ENCODE measurements around the gene SLC22A16.

Gene SLC22A16

DNA sequence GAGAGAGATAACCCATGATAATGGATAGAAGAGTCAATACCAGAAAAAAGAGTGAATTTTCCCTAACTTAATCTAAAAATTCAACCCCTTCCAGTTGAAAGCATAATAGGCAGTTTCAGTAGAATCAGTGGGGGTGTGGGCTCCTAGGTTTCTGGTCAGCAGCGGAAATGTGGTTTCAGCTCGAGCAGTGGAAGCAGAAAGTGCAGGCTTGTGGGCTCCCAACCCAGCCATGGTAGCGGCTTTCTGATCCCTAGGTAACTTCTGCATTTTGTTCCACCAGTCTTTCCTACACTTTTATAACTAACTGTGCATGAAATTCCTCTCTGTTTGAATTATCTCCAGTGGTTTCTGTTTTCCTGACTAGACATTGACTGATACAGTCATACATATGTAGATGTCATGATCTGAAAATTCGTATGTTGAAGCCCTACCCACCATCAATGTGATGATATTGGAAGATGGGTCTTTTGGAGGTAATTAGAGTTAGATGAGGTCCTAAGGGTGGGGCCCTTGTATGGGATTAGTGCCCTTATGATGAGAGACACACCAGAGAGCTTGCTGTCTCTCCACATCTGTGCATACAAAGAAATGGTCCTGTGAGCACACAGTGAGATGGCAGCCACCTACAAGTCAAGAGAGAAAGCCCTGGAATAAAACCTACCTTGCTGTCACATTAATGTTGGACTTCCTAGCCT is 54.5 kb downstream of the SLC22A16 start:
- Histone ChIP-seq H3K4me3 (ENCODE audit: low read depth in 1 of 2, low read length in 1 of 2) (no peak overlapping the region), H3K27me3 (no peaks in the 10 kb centered on the region), H3K27ac (no peak overlapping the region), H3K4me1 (ENCODE audit: control insufficient read depth in 1 of 2, insufficient read depth in 1 of 2, low read depth in 1 of 2, low read length in 1 of 2) (peaks cover 8 to 16% of the 10 kb centered on the region in 2 experiments), H3K36me3 (peaks cover 6% of the 10 kb centered on the region), H3K9me3 (no peaks in the 10 kb centered on the region)
- no peak for TF ChIP-seq CTCF (IDR thresholded peaks at IDR 0.05)

DNA sequence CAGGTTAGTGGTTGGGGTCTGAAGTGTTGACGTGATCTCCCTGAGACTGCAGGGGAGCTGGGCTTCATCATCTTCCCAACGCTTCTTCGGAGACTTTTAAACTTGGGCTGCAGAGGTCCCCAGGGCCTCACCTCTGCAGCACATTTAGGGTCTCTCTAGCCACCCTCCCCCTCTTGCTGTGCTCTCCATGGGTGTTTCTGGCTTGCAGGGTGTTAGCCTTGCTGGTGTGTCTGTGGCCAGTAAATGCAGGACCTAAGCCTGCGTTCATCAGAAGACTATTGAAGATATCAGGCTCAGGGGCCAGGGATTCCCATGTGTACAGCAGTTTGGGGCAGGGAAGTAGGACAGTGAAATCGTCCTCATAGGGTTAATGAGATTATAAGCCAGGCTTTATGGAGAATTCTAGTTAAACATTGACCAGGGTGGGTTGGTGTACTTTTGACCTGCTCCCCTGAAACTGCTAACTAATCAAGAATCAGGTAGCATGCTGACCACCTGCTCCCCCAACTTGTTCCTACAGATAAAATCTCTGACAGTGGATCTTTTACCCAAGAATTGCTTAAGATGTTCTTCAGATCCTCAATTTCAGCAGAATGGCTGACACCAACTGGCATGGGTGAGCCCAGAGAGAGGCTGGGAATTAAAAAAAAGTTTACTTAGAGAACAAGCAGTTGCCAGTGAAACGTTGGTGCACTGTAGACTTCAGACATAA is 57.2 kb downstream of the SLC22A16 start:
- Histone ChIP-seq H3K27me3 (no peaks in the 10 kb centered on the region), H3K36me3 (no peaks in the 10 kb centered on the region), H3K4me3 (ENCODE audit: low read depth in 1 of 2, low read length in 1 of 2) (no peak overlapping the region), H3K9me3 (no peaks in the 10 kb centered on the region), H3K27ac (no peak overlapping the region), H3K4me1 (ENCODE audit: control insufficient read depth in 1 of 2, insufficient read depth in 1 of 2, low read depth in 1 of 2, low read length in 1 of 2) (peaks cover 8 to 35% of the 10 kb centered on the region in 2 experiments)
- no peak for TF ChIP-seq CTCF (IDR thresholded peaks at IDR 0.05)

- H3K4me3 ChIP-seq (ENCODE audit: low read depth in 1 of 2, low read length in 1 of 2): no peak overlapping the region
- H3K36me3 ChIP-seq: no peaks in the 10 kb centered on the region
- no peaks in the 10 kb centered on the region for H3K27me3 ChIP-seq
- no peaks in the 10 kb centered on the region for H3K9me3 ChIP-seq
- H3K4me1 ChIP-seq (ENCODE audit: control insufficient read depth in 1 of 2, insufficient read depth in 1 of 2, low read depth in 1 of 2, low read length in 1 of 2): peaks cover 8 to 35% of the 10 kb centered on the region in 2 experiments
- TF ChIP-seq CTCF (IDR thresholded peaks at IDR 0.05): no peak
- no peak overlapping the region for H3K27ac ChIP-seq
These were observed 57.8 kb downstream of the SLC22A16 start for GRCh38 chr6:110418594-110418993.

DNA sequence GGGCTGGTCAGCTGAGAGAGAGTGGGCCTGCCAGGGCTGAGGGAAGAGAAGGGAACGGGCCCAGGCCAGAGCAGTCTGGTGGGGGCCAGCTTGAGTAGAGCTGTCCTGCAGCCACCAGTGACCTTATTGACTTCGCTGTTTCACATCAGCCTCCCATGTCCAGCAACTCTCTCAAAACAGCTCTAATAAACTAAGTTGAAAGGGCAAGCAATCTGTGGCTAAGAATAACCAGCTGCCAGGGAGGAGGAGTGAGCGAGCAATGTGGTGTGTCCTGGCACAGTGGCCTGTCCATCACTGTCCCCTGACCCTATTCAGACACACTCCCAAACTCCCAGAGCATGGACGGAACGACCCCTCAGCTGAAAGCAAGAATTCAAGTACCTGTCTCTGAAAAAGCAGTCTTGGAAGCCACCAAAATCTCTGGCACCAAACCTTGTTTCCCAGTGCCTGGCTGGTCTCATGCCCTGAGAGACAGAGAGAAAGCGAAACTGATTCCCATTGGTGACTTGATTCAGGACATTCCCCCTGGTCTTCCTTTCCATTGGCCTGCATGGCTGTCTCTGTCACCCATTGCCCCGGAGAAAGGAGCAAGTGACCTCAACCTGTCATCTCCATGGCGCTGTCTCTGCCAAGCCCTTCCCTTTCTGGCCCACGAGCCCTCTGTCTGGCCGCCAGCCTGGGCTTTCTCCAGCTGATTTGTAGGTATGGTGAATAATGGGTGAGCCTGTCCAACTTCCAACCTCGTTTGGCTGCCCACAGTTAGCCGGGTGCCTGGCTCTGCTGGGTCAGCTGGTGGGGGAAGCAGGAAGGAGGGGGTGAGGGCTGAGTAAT is 61.1 kb downstream of the SLC22A16 start, which contains the start of gene DDO:
Gene DDO, minus strand, starts transcription at position 490 of the 831 bp plus-strand sequence. CDS start 2,113 bp downstream, outside the sequence.
- Histone ChIP-seq H3K4me1 (ENCODE audit: control insufficient read depth in 1 of 2, insufficient read depth in 1 of 2, low read depth in 1 of 2, low read length in 1 of 2) (peaks cover 0 to 19% of the 10 kb centered on the region in 2 experiments), H3K4me3 (ENCODE audit: low read depth in 1 of 2, low read length in 1 of 2) (peak within 1 kb of the TSS in 1 of 2 experiments; percentile 44), H3K36me3 (no peaks in the 10 kb centered on the region), H3K27me3 (no peaks in the 10 kb centered on the region), H3K9me3 (no peaks in the 10 kb centered on the region), H3K27ac (peak within 1 kb of the TSS; percentile 23)
- TF ChIP-seq CTCF (IDR thresholded peaks at IDR 0.05): no peak

DNA sequence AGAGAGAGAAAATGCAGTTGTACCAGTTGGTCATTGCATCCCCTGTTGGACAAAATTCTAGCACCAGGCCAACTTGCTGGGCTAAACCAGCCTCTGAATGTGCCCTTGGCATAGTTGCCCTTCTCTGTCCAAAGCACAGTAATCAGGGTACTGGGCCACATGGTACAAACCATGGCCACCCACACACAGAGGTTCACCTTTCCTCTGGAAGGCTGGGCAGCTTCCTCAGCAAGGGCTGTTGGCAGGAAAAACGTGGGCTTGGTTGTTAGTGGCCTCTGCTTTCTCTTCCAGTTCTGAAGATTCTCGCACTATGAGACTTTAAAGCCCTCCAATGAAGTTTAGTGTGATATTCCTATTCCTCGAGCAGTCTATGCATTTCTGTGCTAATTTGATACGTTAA is 61.7 kb downstream of the SLC22A16 start:
- H3K4me1 ChIP-seq (ENCODE audit: control insufficient read depth in 1 of 2, insufficient read depth in 1 of 2, low read depth in 1 of 2, low read length in 1 of 2): peaks cover 0 to 19% of the 10 kb centered on the region in 2 experiments
- peak overlapping the region; percentile 23 for H3K27ac ChIP-seq
- H3K36me3 ChIP-seq: no peaks in the 10 kb centered on the region
- no peak for TF ChIP-seq CTCF (IDR thresholded peaks at IDR 0.05)
- no peaks in the 10 kb centered on the region for H3K9me3 ChIP-seq
- H3K4me3 ChIP-seq (ENCODE audit: low read depth in 1 of 2, low read length in 1 of 2): no peak overlapping the region
- no peaks in the 10 kb centered on the region for H3K27me3 ChIP-seq

Measured in neutrophil (primary cell).